ENCODE results near the gene FAT2. TPM values are rescaled to one million over a fixed set of nuclear protein-coding genes. Genes with fewer than 3 reads are reported as not detected.
"Not testable (repeated sequence)": the region's sequence is repeated elsewhere in the genome, so short reads cannot be mapped to it uniquely, and the experiment has no call there.

Gene FAT2
- total RNA-seq, 1 donor from 2014 or later: 2.8 TPM

DNA sequence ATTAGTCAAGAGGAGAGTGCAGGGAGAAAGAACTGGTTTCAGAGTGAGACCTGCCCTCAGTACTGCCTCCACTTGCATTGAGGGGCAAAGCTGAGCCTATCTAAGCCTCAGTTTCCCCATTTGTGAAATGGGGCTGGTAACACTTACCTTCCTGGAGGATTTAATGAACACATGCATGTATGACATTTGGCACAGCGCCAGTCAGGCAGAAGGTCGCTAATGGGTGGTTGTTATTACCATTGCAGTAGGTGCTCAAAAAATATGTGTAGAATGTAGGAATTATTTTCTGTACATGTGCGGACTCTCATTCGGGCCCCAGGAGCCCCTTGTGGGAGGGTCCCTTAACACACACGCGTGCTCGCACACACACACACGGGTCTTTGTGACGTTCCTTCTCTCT lies 10.9 kb downstream of the FAT2 start:
- Mint-ChIP-seq H3K27me3 (ENCODE audit: low read depth) (no peaks in the 10 kb centered on the region), H3K9me3 (peaks cover 3% of the 10 kb centered on the region), H3K27ac (no peak overlapping the region), H3K36me3 (no peaks in the 10 kb centered on the region), H3K4me3 (no peak overlapping the region), H3K4me1 (peaks cover 27% of the 10 kb centered on the region)
- TF ChIP-seq, protein P1, sequence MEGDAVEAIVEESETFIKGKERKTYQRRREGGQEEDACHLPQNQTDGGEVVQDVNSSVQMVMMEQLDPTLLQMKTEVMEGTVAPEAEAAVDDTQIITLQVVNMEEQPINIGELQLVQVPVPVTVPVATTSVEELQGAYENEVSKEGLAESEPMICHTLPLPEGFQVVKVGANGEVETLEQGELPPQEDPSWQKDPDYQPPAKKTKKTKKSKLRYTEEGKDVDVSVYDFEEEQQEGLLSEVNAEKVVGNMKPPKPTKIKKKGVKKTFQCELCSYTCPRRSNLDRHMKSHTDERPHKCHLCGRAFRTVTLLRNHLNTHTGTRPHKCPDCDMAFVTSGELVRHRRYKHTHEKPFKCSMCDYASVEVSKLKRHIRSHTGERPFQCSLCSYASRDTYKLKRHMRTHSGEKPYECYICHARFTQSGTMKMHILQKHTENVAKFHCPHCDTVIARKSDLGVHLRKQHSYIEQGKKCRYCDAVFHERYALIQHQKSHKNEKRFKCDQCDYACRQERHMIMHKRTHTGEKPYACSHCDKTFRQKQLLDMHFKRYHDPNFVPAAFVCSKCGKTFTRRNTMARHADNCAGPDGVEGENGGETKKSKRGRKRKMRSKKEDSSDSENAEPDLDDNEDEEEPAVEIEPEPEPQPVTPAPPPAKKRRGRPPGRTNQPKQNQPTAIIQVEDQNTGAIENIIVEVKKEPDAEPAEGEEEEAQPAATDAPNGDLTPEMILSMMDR (IDR thresholded peaks at IDR 0.05; ENCODE audit: unreplicated experiment): no peak
- DNase-seq (ENCODE audit: low spot score in 2 of 2, unreplicated experiment in 2 of 2): no peak

DNA sequence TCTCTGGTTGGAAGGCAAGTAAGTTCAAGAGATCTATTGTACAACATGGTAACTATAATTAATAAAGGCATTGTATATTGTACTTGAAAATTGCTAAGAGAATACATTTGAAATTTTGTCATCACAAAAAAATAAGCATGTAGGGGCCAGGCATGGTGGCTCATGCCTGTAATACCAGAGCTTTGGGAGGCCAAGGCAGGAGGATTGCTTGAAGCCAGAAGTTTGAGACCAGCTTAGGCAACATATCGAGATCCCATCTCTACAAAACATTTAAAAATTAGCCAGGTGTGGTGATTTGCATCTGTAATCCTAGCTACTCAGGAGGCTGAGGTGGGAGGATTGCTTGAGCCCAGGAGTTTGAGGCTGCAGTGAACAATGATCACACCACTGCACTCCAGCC lies 12.0 kb downstream of the FAT2 start:
- H3K27me3 Mint-ChIP-seq (ENCODE audit: low read depth); DNase-seq (ENCODE audit: low spot score in 2 of 2, unreplicated experiment in 2 of 2); H3K36me3 Mint-ChIP-seq; H3K4me3 Mint-ChIP-seq; H3K27ac Mint-ChIP-seq; H3K9me3 Mint-ChIP-seq: not testable (repeated sequence)
- H3K4me1 Mint-ChIP-seq: peaks cover 27% of the 10 kb centered on the region

DNA sequence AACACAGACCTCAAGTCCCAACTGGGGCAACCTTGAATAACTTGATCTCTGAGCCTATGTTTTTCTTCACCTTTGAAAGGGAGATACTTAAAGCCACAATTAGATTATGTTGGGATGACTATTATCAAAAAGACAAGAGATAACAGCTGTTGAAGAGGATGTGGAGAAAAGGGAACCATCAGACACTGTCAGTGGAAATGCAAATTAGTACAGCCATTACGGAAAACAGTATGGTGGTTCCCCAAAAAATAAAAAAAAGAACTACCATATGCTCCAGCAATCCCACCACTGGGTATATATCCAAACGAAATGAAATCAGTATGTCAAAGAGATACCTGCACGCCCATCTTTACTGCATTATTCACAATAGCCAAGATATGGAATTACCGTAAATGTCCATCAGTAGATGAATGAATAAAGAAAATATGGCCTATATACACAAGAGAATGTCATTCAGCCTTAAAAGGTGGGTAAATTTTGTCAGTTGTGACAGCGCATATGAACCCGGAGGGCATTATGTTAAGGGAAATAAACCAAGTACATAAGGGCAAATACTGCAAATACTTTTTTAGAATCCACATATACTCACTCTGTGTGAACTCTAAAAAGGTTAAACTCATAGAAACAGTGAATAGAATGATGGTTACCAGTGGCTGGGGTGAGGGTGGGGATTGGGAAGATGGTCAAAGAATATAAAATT lies 12.7 kb downstream of the FAT2 start:
- DNase-seq (ENCODE audit: low spot score in 2 of 2, unreplicated experiment in 2 of 2): no peak
- Mint-ChIP-seq H3K9me3 (peaks cover 3% of the 10 kb centered on the region), H3K27ac (no peak overlapping the region), H3K36me3 (no peaks in the 10 kb centered on the region), H3K27me3 (ENCODE audit: low read depth) (no peaks in the 10 kb centered on the region), H3K4me1 (peaks cover 27% of the 10 kb centered on the region), H3K4me3 (no peak overlapping the region)
- TF ChIP-seq, protein P1 (IDR thresholded peaks at IDR 0.05; ENCODE audit: unreplicated experiment): no peak

DNA sequence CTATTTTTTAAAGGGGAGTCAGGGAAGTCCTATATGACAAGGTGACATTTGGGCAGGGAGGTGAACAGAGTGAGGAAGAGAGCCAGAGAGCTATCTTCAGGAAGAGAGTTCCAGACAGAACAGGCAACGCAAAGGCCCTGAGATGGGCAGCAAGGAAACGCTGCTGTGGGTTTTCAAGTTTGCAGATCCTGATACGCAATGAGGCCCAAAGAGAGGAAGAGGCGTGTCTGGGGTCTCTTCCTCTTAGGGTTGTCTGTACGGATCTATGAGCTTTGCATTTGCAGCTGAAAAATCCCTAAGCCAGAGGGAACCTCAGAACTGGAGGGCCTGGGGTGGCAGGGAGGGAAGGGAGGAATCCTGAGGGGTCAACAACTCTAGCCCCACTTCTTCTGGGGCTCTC lies 13.6 kb downstream of the FAT2 start:
- H3K27ac Mint-ChIP-seq: no peak overlapping the region
- no peaks in the 10 kb centered on the region for H3K27me3 Mint-ChIP-seq (ENCODE audit: low read depth)
- TF ChIP-seq, protein P1 (IDR thresholded peaks at IDR 0.05; ENCODE audit: unreplicated experiment): no peak
- H3K36me3 Mint-ChIP-seq: no peaks in the 10 kb centered on the region
- H3K4me1 Mint-ChIP-seq: peaks cover 25% of the 10 kb centered on the region
- no peaks in the 10 kb centered on the region for H3K9me3 Mint-ChIP-seq
- no peak overlapping the region for H3K4me3 Mint-ChIP-seq
- DNase-seq (ENCODE audit: low spot score in 2 of 2, unreplicated experiment in 2 of 2): no peak

DNA sequence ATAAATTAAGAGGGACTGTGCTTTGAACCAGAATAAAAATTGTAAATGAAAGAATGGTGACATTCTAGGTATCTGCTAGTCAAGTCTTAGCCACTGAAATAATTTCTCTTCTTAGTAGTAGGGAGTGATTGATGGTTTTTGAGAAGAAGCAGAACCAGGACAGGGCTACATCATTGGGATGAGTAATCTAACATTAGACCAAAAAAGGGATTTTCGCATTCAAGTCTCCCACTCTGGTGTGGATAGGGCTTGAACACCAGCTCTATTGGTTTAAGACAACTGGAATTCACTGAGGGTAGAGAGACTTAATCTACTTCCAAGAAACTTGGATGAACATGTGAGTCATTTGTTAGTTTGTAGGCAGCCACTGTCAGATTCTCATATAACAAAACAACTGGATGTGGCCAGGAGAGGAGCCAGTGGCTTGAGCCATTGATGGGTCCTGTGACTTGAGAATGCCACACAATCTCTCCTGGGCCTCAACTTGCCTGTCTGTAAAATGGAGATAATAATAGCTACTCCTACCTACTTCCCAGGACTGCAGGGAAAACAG lies 16.6 kb downstream of the FAT2 start:
- Mint-ChIP-seq H3K4me3 (no peak overlapping the region), H3K27me3 (ENCODE audit: low read depth) (no peaks in the 10 kb centered on the region), H3K4me1 (peaks cover 18% of the 10 kb centered on the region), H3K36me3 (no peaks in the 10 kb centered on the region), H3K27ac (no peak overlapping the region), H3K9me3 (no peaks in the 10 kb centered on the region)
- no peak for DNase-seq (ENCODE audit: low spot score in 2 of 2, unreplicated experiment in 2 of 2)
- TF ChIP-seq, protein P1 (IDR thresholded peaks at IDR 0.05; ENCODE audit: unreplicated experiment): no peak

DNA sequence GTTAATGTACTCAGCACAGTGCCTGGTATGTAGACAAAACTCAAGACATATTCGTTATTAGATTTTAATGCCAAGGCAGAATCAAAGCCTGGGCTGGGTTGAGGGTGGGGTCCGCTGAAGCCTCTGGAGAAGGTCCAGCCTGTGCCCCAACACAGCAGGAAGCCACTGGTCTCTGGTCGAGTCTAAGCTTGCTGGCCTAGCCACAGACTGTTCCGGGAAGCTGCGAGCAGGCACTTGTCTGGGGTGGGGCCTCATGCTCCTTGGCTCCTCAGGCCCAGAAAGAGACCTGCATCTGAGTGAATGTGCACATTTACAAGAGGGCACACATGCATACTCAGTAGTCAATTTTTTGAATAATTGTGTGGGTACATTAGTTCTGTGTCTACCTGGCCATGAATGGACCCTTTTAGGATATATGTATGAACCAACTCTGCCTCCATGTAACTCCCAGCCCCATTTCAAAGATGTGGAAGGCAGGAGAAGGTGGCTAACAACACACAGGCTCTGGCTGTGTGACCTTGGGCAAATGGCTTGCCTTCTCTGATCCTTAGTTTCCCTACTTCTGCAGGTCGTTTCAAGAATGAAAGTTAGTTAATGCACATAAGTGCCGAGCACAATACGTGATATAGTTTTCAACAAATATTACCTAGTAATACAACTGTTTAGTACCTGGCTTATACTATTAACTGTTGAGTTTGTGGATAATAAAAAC lies 18.3 kb downstream of the FAT2 start:
- Mint-ChIP-seq H3K27me3 (ENCODE audit: low read depth) (no peaks in the 10 kb centered on the region), H3K4me3 (no peak overlapping the region), H3K9me3 (no peaks in the 10 kb centered on the region), H3K36me3 (no peaks in the 10 kb centered on the region), H3K27ac (no peak overlapping the region), H3K4me1 (peaks cover 25% of the 10 kb centered on the region)
- TF ChIP-seq, protein P1 (IDR thresholded peaks at IDR 0.05; ENCODE audit: unreplicated experiment): no peak
- no peak for DNase-seq (ENCODE audit: low spot score in 2 of 2, unreplicated experiment in 2 of 2)
